HG02642 (cell line): ENCODE measurements around the gene CHMP2A.
A peak's percentile ranks its signal among the peaks of the same experiment; 100 is the strongest.
"Not testable (repeated sequence)": the region's sequence is repeated elsewhere in the genome, so short reads cannot be mapped to it uniquely, and the experiment has no call there.

ENCODE experiments used
- ATAC-seq: cut with Tn5 transposase; IDR thresholded peaks from one replicate; pipeline ENCODE4 v1.9.1; 2021; ENCODE audit warnings: mild to moderate bottlenecking; ENCODE audit not compliant: unreplicated experiment, poor library complexity

Gene CHMP2A

GRCh38 chr19:58554494-58555368 is at the start of gene CHMP2A:
TSS of gene CHMP2A (minus strand) at chr19:58555105. CDS start at chr19:58554212, 893 bp downstream.
- peak; percentile 37 for ATAC-seq

GRCh38 chr19:58586133-58586765 is 31.3 kb upstream of the CHMP2A start:
- ATAC-seq: no peak

- ATAC-seq: no peak
Measured at GRCh38 chr19:58585442-58586132, 30.7 kb upstream of the CHMP2A start.

GRCh38 chr19:58584498-58585441 is 29.9 kb upstream of the CHMP2A start:
- no peak for ATAC-seq

GRCh38 chr19:58582985-58583384 is 28.1 kb upstream of the CHMP2A start:
- no peak for ATAC-seq

- peak; percentile 80 for ATAC-seq
Measured at GRCh38 chr19:58581227-58582141, 26.6 kb upstream of the CHMP2A start.

GRCh38 chr19:58579473-58580142 is 24.7 kb upstream of the CHMP2A start:
- no peak for ATAC-seq

GRCh38 chr19:58578012-58578925 is 23.4 kb upstream of the CHMP2A start:
- ATAC-seq: no peak

GRCh38 chr19:58577581-58577980 is 22.7 kb upstream of the CHMP2A start:
- ATAC-seq: not testable (repeated sequence)

GRCh38 chr19:58575183-58576041 is 20.5 kb upstream of the CHMP2A start:
- peak; percentile 40 for ATAC-seq

GRCh38 chr19:58573658-58574164 is 18.8 kb upstream of the CHMP2A start:
- ATAC-seq: no peak

- ATAC-seq: peak; percentile 64
Measured at GRCh38 chr19:58572818-58573657, 18.1 kb upstream of the CHMP2A start, which contains the start of gene MZF1. TSS of gene MZF1 (minus strand) at chr19:58573335. CDS start at chr19:58571389, 1,946 bp downstream.

GRCh38 chr19:58572026-58572817 is 17.3 kb upstream of the CHMP2A start:
- no peak for ATAC-seq

- ATAC-seq: no peak
Measured at GRCh38 chr19:58571575-58571947, 16.7 kb upstream of the CHMP2A start.
